ENCODE data around the gene CFAP99. TPM values are rescaled to one million over a fixed set of nuclear protein-coding genes. Genes with fewer than 3 reads are reported as not detected.

The CFAP99 gene
- polyA plus RNA-seq, 3 donors = 0.15 to 0.27 TPM; not detected in 1

DNA sequence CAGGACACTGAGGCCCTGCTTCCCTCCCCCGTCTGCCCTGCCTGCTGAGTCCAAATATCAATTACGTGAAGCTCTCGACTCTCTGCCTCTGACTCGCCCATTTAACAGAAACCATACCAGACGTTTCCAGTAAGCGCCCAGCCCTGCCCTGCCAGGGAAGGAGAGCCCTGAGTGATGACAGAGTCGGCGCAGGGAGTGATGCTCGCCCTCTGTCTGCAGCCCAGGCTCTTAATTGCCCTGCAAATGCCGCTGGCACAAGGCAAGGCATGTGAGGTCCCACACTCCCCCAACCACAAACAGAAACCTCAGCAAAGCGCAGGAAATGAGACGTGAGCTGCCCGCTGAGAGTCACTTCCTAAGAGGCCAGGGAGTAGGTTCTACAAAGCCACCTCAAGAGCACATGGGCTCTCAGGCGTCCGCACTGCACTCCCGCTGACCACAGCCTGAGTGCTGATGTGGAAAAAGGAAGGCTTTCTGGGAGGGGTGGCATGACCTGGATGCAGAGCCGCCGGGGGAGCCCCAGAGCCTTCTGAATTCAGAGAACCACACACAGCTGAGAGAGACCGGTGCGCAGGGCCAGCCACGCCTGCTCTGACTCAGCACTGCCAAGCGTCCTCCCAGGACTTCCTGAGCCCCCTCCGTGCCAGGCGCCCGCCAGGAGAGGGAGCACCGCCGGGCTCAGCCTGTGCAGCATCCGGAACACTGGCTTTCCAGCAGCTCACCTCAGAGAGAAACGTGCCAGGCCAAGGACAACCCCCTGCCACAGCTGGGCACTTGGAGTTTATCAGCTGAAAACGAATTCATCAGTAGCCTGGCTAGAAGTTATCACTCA is 5.7 kb upstream of the CFAP99 start:
- Histone ChIP-seq H3K9me3 (replicated peaks in 1 of 2; ENCODE audit: control insufficient read depth in 1 of 2, insufficient read depth in 1 of 2, low read length in 2 of 2) (no peaks in the 10 kb centered on the region), H4K20me1 (ENCODE audit: insufficient read depth, low read length) (no peaks in the 10 kb centered on the region), H3K27ac (ENCODE audit: low read depth in 1 of 2, low read length in 2 of 2) (peak overlapping the region; percentile 66 to 87), H2AFZ (ENCODE audit: insufficient read depth, low read depth, low read length, poor library complexity, severe bottlenecking) (peak overlapping the region; percentile 66), H3K4me3 (replicated peaks in 1 of 3; ENCODE audit: low read depth in 2 of 3, low read length in 3 of 3) (peak overlapping the region; percentile 7 to 72 (median 24)), H3K4me2 (replicated peaks; ENCODE audit: extremely low read depth, low read length, poor library complexity, severe bottlenecking) (peak overlapping the region; percentile 80), H3K36me3 (replicated peaks in 1 of 2; ENCODE audit: control insufficient read depth in 1 of 2, insufficient read depth in 2 of 2, low read length in 2 of 2) (no peaks in the 10 kb centered on the region), H3K9ac (ENCODE audit: insufficient read depth, low read length, poor library complexity, severe bottlenecking) (peak overlapping the region; percentile 60), H3K27me3 (ENCODE audit: control insufficient read depth in 2 of 2, insufficient read depth in 2 of 2, low read length in 2 of 2) (peaks cover 16 to 29% of the 10 kb centered on the region in 2 donors), H3K4me1 (ENCODE audit: control insufficient read depth in 1 of 2, insufficient read depth in 2 of 2, low read length in 2 of 2) (peaks cover 46 to 53% of the 10 kb centered on the region in 2 donors), H3K79me2 (ENCODE audit: insufficient read depth, low read length) (no peaks in the 10 kb centered on the region)
- intact Hi-C loops (cut with micrococcal nuclease) = no loop called here
- H3K9me3 Mint-ChIP-seq = peaks cover 0 to 17% (median 3%) of the 10 kb centered on the region in 7 donors
- peaks cover 50% of the 10 kb centered on the region for H3K4me1 Mint-ChIP-seq
- WGBS (ENCODE audit: insufficient coverage) = under 1% methylated on average over 28 of the region's 30 CpGs
- peaks cover 28 to 38% (median 34%) of the 10 kb centered on the region in 3 donors for H3K27me3 Mint-ChIP-seq (ENCODE audit: low read depth in 3 of 3)
- peak; percentile 94 to 98 (median 95) for DNase-seq
- TF ChIP-seq, protein P1, sequence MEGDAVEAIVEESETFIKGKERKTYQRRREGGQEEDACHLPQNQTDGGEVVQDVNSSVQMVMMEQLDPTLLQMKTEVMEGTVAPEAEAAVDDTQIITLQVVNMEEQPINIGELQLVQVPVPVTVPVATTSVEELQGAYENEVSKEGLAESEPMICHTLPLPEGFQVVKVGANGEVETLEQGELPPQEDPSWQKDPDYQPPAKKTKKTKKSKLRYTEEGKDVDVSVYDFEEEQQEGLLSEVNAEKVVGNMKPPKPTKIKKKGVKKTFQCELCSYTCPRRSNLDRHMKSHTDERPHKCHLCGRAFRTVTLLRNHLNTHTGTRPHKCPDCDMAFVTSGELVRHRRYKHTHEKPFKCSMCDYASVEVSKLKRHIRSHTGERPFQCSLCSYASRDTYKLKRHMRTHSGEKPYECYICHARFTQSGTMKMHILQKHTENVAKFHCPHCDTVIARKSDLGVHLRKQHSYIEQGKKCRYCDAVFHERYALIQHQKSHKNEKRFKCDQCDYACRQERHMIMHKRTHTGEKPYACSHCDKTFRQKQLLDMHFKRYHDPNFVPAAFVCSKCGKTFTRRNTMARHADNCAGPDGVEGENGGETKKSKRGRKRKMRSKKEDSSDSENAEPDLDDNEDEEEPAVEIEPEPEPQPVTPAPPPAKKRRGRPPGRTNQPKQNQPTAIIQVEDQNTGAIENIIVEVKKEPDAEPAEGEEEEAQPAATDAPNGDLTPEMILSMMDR (IDR thresholded peaks at IDR 0.05) = peak; percentile 53
- peaks cover 8 to 18% of the 10 kb centered on the region in 2 donors for H3K36me3 Mint-ChIP-seq
- H3K4me3 Mint-ChIP-seq = peak overlapping the region; percentile 75 to 89
- peak overlapping the region; percentile 91 to 98 (median 97) for H3K27ac Mint-ChIP-seq

DNA sequence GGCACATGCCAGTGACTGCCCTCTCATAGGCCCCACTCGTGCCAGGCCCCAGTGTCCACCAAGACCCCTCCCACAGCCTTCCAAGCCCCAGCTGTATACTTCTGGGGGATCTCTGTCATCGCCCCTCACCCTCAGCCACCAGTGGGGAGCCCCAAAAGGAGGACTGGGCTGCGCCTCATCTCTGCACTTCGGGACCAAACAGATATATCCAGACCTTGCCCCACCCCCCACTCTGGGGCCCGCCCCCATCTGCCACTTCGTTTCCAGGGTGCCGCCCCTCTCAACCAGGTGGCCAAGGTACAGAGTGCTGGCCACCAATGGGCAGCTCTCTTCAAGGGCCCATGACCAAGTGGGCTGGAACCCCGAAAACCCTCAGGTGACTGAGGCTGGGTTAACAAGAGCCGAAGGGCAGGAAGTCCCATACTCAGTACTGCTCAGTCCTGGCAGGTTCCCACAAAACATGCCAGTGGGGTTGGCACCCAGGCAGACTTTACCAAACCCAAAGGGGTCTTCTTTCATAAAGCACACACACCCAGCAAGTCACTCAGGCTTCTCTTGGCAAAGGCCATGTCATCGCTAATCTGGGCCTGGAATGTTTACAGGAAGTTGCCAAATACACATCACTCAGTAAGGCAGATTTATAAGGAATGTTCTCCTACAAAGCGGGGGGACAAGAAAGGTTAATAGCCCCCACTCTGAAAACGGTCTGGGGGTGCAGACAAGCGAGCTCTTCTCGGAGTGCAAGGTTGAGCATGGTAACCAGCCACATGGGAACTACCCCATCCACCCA is 4.7 kb upstream of the CFAP99 start:
- Histone ChIP-seq H3K27me3 (ENCODE audit: control insufficient read depth in 2 of 2, insufficient read depth in 2 of 2, low read length in 2 of 2) (peaks cover 16 to 29% of the 10 kb centered on the region in 2 donors), H3K9me3 (replicated peaks in 1 of 2; ENCODE audit: control insufficient read depth in 1 of 2, insufficient read depth in 1 of 2, low read length in 2 of 2) (no peaks in the 10 kb centered on the region), H3K27ac (ENCODE audit: low read depth in 1 of 2, low read length in 2 of 2) (peak overlapping the region; percentile 66 to 87), H3K36me3 (replicated peaks in 1 of 2; ENCODE audit: control insufficient read depth in 1 of 2, insufficient read depth in 2 of 2, low read length in 2 of 2) (no peaks in the 10 kb centered on the region), H2AFZ (ENCODE audit: insufficient read depth, low read depth, low read length, poor library complexity, severe bottlenecking) (peak overlapping the region; percentile 66), H3K9ac (ENCODE audit: insufficient read depth, low read length, poor library complexity, severe bottlenecking) (peak overlapping the region; percentile 60), H3K4me1 (ENCODE audit: control insufficient read depth in 1 of 2, insufficient read depth in 2 of 2, low read length in 2 of 2) (peaks cover 48 to 57% of the 10 kb centered on the region in 2 donors), H3K4me3 (replicated peaks in 1 of 3; ENCODE audit: low read depth in 2 of 3, low read length in 3 of 3) (peak overlapping the region; percentile 1 to 72 (median 24)), H3K79me2 (ENCODE audit: insufficient read depth, low read length) (no peaks in the 10 kb centered on the region), H3K4me2 (replicated peaks; ENCODE audit: extremely low read depth, low read length, poor library complexity, severe bottlenecking) (peak overlapping the region; percentile 80), H4K20me1 (ENCODE audit: insufficient read depth, low read length) (no peaks in the 10 kb centered on the region)
- H3K36me3 Mint-ChIP-seq = peaks cover 8 to 18% of the 10 kb centered on the region in 2 donors
- H3K27ac Mint-ChIP-seq = peak overlapping the region; percentile 91 to 98 (median 97)
- H3K4me1 Mint-ChIP-seq = peaks cover 48% of the 10 kb centered on the region
- intact Hi-C loops (cut with micrococcal nuclease) = no loop called here
- H3K4me3 Mint-ChIP-seq = peak overlapping the region; percentile 75 to 89
- peaks cover 0 to 13% (median 3%) of the 10 kb centered on the region in 7 donors for H3K9me3 Mint-ChIP-seq
- WGBS (ENCODE audit: insufficient coverage) = 15% methylated on average over 8 of the region's 14 CpGs
- TF ChIP-seq, protein P1 (IDR thresholded peaks at IDR 0.05) = no peak
- peak in 1 of 3 donors; percentile 71 for DNase-seq
- H3K27me3 Mint-ChIP-seq (ENCODE audit: low read depth in 3 of 3) = peaks cover 28 to 38% (median 34%) of the 10 kb centered on the region in 3 donors
